IPS-NIHi7 (cell line): ENCODE results near the gene ZMAT3.
"Not testable (repeated sequence)": the region's sequence is repeated elsewhere in the genome, so short reads cannot be mapped to it uniquely, and the experiment has no call there.

Source experiments
- DNase-seq: peaks from one replicate; pipeline ENCODE4 v3.0.0; 2012; ENCODE audit warnings: mixed read lengths; ENCODE audit errors: extremely low spot score

Gene ZMAT3

GRCh38 chr3:179071323-179072099 is at the start of gene ZMAT3:
Gene ZMAT3, minus strand, starts transcription at chr3:179071809. Its CDS starts 4,057 bp downstream, at chr3:179067752.
- DNase-seq: peak; percentile 93

- no peak for DNase-seq
Observed at GRCh38 chr3:179116816-179117215, 45.2 kb upstream of the ZMAT3 start.

- not testable (repeated sequence) for DNase-seq
Observed at GRCh38 chr3:179115444-179115843, 43.8 kb upstream of the ZMAT3 start.

GRCh38 chr3:179113903-179114302 is 42.3 kb upstream of the ZMAT3 start:
- DNase-seq: no peak

GRCh38 chr3:179108086-179108485 is 36.5 kb upstream of the ZMAT3 start:
- no peak for DNase-seq

- no peak for DNase-seq
Observed at GRCh38 chr3:179107617-179108016, 36.0 kb upstream of the ZMAT3 start.

- no peak for DNase-seq
Observed at GRCh38 chr3:179105881-179106280, 34.3 kb upstream of the ZMAT3 start.

GRCh38 chr3:179100652-179101051 is 29.0 kb upstream of the ZMAT3 start:
- no peak for DNase-seq

GRCh38 chr3:179098388-179099077 is 26.9 kb upstream of the ZMAT3 start:
- no peak for DNase-seq

GRCh38 chr3:179093807-179094206 is 22.2 kb upstream of the ZMAT3 start:
- DNase-seq: no peak

- no peak for DNase-seq
Observed at GRCh38 chr3:179091113-179091512, 19.5 kb upstream of the ZMAT3 start.

GRCh38 chr3:179088306-179088705 is 16.7 kb upstream of the ZMAT3 start:
- no peak for DNase-seq

GRCh38 chr3:179083977-179084376 is 12.4 kb upstream of the ZMAT3 start:
- no peak for DNase-seq

- no peak for DNase-seq
Observed at GRCh38 chr3:179082416-179082815, 10.8 kb upstream of the ZMAT3 start.

GRCh38 chr3:179081885-179082284 is 10.3 kb upstream of the ZMAT3 start:
- no peak for DNase-seq

- DNase-seq: no peak
Observed at GRCh38 chr3:179079537-179079936, 7.9 kb upstream of the ZMAT3 start.

- DNase-seq: no peak
Observed at GRCh38 chr3:179076243-179077027, 4.8 kb upstream of the ZMAT3 start.

- DNase-seq: no peak
Observed at GRCh38 chr3:179074656-179075055, 3.0 kb upstream of the ZMAT3 start.

GRCh38 chr3:179073816-179074215 is 2.2 kb upstream of the ZMAT3 start:
- no peak for DNase-seq

GRCh38 chr3:179072100-179072438 is 460 bp upstream of the ZMAT3 start:
- no peak for DNase-seq

- no peak for DNase-seq
Observed at GRCh38 chr3:179071027-179071322, 634 bp downstream of the ZMAT3 start.

- no peak for DNase-seq
Observed at GRCh38 chr3:179069762-179070390, 1.7 kb downstream of the ZMAT3 start.
